GM19395 (cell line): ENCODE measurements around the gene ARMH1.
"Not testable (repeated sequence)": the region's sequence is repeated elsewhere in the genome, so short reads cannot be mapped to it uniquely, and the experiment has no call there.

Experiments
- ATAC-seq: cut with Tn5 transposase; IDR thresholded peaks from one replicate; pipeline ENCODE4 v1.9.1; 2021; ENCODE audit warnings: mild to moderate bottlenecking, moderate library complexity; ENCODE audit not compliant: unreplicated experiment

ARMH1 gene

GRCh38 chr1:44719318-44719717 is 44.8 kb downstream of the ARMH1 start:
- no peak for ATAC-seq

GRCh38 chr1:44720281-44720680 is 45.8 kb downstream of the ARMH1 start:
- no peak for ATAC-seq

- ATAC-seq = peak; percentile 78
Observed at GRCh38 chr1:44721485-44722361, 47.2 kb downstream of the ARMH1 start.

- ATAC-seq = no peak
Observed at GRCh38 chr1:44723064-44723463, 48.5 kb downstream of the ARMH1 start.

GRCh38 chr1:44723496-44724295 is 49.2 kb downstream of the ARMH1 start:
- ATAC-seq = no peak

- ATAC-seq = no peak
Observed at GRCh38 chr1:44724296-44724954, 49.9 kb downstream of the ARMH1 start.

GRCh38 chr1:44724955-44725698 is 50.6 kb downstream of the ARMH1 start:
- ATAC-seq = no peak

- ATAC-seq = peak; percentile 81
Observed at GRCh38 chr1:44730741-44731512, 56.4 kb downstream of the ARMH1 start, which contains the start of gene RNU5D-1. TSS of gene RNU5D-1 (minus strand) at chr1:44731170.

- ATAC-seq = no peak
Observed at GRCh38 chr1:44733365-44733764, 58.9 kb downstream of the ARMH1 start.

GRCh38 chr1:44733784-44734183 is 59.3 kb downstream of the ARMH1 start:
- no peak for ATAC-seq

- no peak for ATAC-seq
Observed at GRCh38 chr1:44735992-44736391, 61.5 kb downstream of the ARMH1 start.

- ATAC-seq = not testable (repeated sequence)
Observed at GRCh38 chr1:44738953-44739306, 64.4 kb downstream of the ARMH1 start.

GRCh38 chr1:44739307-44740178 is 65.0 kb downstream of the ARMH1 start, which contains the start of gene KIF2C:
TSS of gene KIF2C (plus strand) at chr1:44739837. CDS start at chr1:44739933, 96 bp downstream.
- peak; percentile 94 for ATAC-seq

GRCh38 chr1:44740179-44740617 is 65.7 kb downstream of the ARMH1 start:
- ATAC-seq = peak; percentile 23

GRCh38 chr1:44743211-44743610 is 68.7 kb downstream of the ARMH1 start:
- no peak for ATAC-seq

GRCh38 chr1:44747878-44748277 is 73.4 kb downstream of the ARMH1 start:
- ATAC-seq = no peak

- no peak for ATAC-seq
Observed at GRCh38 chr1:44757420-44757819, 82.9 kb downstream of the ARMH1 start.

GRCh38 chr1:44759077-44759476 is 84.6 kb downstream of the ARMH1 start:
- ATAC-seq = no peak

- ATAC-seq = no peak
Observed at GRCh38 chr1:44760876-44761275, 86.4 kb downstream of the ARMH1 start.
